ENCODE results near the gene PCA3.
A peak's percentile ranks its signal among the peaks of the same experiment; 100 is the strongest.

Gene PCA3

GRCh38 chr9:76756941-76757673 is 7.1 kb upstream of the PCA3 start:
- DNase-seq (ENCODE audit: low read depth): no peak

DNA sequence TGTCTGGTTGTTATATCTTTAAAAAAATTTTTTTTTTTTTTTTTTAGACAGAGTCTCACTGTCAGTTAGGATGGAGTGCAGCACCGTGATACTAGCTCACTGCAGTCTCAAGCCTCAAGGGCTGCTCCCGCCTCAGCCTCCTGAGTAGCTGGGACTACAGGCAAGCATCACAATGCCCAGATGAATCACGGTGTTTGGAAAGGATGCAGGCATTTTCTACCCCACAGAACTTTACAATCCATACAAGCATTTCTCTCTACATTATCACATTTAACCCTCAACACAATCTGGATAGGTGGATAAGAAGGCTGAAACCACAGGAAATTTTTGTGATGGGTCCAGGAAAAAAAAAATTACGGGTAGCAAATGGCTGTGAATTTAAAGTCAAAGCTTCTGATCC is 5.8 kb upstream of the PCA3 start:
- DNase-seq (ENCODE audit: low read depth): no peak

- no peak for DNase-seq (ENCODE audit: low read depth)
Observed at GRCh38 chr9:76759732-76760131, 4.5 kb upstream of the PCA3 start.

DNA sequence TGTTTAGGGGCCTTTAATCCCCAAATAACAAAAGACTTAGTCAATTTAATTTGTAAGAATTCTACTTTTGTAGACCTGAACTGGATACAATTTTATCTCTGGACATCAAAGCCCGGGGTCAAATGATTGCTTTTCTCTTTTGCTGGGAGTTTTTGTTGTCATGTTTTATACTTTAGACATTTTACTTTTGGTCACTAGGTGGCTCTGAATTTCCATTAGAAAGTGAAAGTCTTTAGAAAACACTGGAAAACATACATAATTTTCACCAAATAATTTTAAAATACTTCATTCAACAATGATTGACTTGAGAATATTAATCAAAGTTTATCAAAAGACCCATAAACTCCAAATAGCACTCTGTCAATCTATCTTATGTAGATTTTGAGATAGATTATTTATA is 2.8 kb upstream of the PCA3 start:
- DNase-seq (ENCODE audit: low read depth): peak; percentile 10

GRCh38 chr9:76766126-76766525 is 1.9 kb downstream of the PCA3 start:
- DNase-seq (ENCODE audit: low read depth): no peak

- peak; percentile 17 for DNase-seq (ENCODE audit: low read depth)
Observed at GRCh38 chr9:76772686-76773445, 8.6 kb downstream of the PCA3 start.

DNA sequence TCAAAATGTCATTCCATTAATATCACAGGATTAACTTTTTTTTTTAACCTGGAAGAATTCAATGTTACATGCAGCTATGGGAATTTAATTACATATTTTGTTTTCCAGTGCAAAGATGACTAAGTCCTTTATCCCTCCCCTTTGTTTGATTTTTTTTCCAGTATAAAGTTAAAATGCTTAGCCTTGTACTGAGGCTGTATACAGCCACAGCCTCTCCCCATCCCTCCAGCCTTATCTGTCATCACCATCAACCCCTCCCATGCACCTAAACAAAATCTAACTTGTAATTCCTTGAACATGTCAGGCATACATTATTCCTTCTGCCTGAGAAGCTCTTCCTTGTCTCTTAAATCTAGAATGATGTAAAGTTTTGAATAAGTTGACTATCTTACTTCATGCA is 20.6 kb downstream of the PCA3 start:
- DNase-seq (ENCODE audit: low read depth): no peak

- DNase-seq (ENCODE audit: low read depth): no peak
Observed at GRCh38 chr9:76785501-76785900, 21.3 kb downstream of the PCA3 start.

- no peak for DNase-seq (ENCODE audit: low read depth)
Observed at GRCh38 chr9:76787677-76788076, 23.4 kb downstream of the PCA3 start.

DNA sequence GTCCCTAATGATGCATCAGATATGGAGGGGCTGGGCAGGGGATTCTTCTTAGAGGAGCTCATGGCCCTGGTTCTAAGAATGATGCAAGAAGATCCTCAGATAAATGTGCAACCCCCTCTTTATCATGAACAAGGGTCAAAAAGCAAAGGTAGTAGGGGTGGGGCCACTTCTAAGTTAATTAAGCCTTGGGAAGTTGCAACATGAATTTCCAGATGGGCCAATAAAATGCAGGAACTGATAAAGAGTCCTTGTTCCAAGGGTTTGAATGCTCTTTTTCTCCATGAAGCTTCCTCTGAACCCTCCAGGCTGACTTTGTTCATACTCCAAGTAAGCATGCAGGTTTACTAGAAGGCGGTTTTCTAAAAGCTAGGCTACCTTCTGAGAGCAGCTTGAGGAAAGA is 25.6 kb downstream of the PCA3 start:
- no peak for DNase-seq (ENCODE audit: low read depth)

DNA sequence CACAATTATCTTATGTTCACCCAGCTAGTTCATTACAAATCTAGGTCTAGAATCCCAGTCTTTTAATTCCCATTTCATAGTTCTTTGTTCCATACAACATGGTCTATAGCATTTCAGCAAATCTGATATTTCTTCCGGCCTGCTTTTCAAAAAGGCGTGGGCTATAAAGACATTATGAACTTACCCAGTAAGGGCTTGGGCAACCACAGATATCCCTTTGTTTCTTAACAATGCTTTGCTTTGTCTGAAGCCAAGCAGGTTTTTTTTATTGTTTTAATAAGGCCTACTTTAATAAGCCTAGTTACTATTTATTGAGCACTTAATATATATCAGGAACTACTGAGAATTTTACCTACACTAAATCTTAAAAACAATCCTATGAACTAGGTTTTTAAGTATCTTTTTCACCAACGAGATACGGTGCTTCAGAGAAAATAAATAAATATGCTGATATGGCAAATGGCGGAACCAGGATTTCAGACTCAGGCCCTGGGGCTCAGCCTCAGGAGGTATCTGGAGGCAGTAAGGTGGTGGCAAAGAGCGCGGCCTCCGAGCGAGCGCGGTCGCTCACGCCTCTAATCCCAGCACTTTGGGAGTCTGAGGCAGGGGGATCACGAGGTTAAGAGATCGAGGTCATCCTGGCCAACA is 29.7 kb downstream of the PCA3 start:
- no peak for DNase-seq (ENCODE audit: low read depth)

GRCh38 chr9:76796296-76796695 is 32.1 kb downstream of the PCA3 start:
- no peak for DNase-seq (ENCODE audit: low read depth)

DNA sequence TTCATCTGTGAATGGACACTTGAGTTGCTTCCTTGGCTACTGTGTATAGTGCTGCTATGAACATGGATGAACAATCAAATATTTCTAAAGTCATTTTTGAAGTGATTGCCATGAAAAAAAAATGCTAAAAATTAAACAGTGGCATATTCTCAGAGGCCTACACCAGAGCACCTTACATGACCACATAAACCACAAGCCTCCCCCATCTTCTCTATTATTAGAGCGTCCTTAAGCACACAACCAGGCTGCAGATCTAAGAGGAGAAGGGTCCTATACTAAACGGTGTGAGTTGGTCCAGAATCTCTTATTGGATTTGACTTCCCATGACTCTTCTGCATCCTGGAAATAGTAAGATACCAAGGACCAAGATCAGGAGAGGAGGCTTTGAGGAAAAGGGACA is 34.3 kb downstream of the PCA3 start:
- DNase-seq (ENCODE audit: low read depth): no peak

- DNase-seq (ENCODE audit: low read depth): no peak
Observed at GRCh38 chr9:76799473-76799872, 35.2 kb downstream of the PCA3 start.

- no peak for DNase-seq (ENCODE audit: low read depth)
Observed at GRCh38 chr9:76800901-76801300, 36.7 kb downstream of the PCA3 start.

- no peak for DNase-seq (ENCODE audit: low read depth)
Observed at GRCh38 chr9:76803083-76803482, 38.8 kb downstream of the PCA3 start.

DNA sequence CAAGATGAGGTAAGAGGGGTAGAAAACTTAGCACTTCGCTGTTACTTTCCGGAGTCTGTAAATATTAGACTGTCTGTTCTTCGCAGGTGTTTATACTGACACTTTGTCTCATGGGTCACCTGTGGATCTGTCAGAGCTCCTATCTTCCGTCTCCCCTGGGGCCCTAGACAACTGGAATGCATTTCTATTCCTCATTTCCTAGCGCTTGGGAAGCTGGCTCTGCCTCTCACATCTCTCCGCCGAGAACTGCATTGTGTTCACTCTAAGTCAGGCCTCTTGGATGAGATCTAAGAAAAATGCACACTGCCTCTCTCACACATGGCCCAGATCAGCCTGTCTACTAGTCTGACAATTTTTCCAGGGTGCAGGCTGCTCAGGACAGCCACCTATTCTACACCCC is 39.5 kb downstream of the PCA3 start:
- DNase-seq (ENCODE audit: low read depth): no peak

GRCh38 chr9:76808636-76809035 is 44.4 kb downstream of the PCA3 start:
- DNase-seq (ENCODE audit: low read depth): no peak

GRCh38 chr9:76810377-76810957 is 46.2 kb downstream of the PCA3 start:
- DNase-seq (ENCODE audit: low read depth): peak; percentile 66

DNA sequence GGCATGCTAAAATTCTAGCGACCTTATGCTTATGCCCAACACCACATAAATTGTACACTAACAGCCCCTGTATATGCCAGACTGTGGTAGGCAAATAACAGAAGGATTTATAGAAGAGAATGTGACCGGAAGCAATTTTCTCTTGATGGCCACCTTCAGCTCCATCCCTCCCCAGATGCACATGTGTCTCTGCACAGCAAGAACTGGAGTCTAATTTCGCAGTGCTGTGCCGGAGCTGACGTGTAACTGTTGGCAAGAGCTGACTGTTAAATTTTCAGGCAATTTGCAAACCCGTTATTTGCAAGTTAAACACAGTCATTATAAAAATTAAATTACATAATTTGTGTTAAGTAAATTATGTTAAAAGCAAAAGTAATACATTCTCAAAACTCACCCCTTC is 48.4 kb downstream of the PCA3 start:
- DNase-seq (ENCODE audit: low read depth): no peak

GRCh38 chr9:76817489-76817888 is 53.3 kb downstream of the PCA3 start:
- DNase-seq (ENCODE audit: low read depth): peak; percentile 91

DNA sequence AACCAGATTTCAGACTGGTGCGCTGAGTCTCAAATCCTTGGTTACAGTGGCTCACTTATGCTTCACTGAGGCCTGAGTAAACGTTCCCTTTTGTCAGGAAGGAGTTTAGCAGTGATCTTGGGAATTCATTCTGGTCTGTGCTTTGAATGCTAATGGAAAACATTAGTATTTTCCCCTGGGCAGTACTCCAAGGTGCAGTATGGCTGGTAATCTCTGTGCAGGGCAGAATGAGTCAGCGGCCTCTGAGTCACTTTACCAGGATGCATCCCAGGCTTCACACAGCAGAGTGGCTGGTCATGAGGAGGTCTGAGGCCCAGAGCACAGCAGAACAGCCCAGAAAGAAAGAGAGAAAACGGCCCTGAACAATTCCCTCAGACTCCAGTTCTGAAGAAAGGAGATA is 54.0 kb downstream of the PCA3 start:
- DNase-seq (ENCODE audit: low read depth): peak; percentile 97

GRCh38 chr9:76820431-76820830 is 56.2 kb downstream of the PCA3 start:
- DNase-seq (ENCODE audit: low read depth): no peak
